HG02840 (cell line): ENCODE results near the gene CHRNA4.

Source experiments
- ATAC-seq: cut with Tn5 transposase; IDR thresholded peaks from one replicate; pipeline ENCODE4 v1.9.1; 2021; ENCODE audit warnings: mild to moderate bottlenecking, moderate library complexity, moderate number of reproducible peaks; ENCODE audit not compliant: unreplicated experiment, low FRiP score

CHRNA4 gene

GRCh38 chr20:63325554-63326313 is 35.4 kb downstream of the CHRNA4 start:
- no peak for ATAC-seq

- no peak for ATAC-seq
Observed at GRCh38 chr20:63325021-63325471, 36.1 kb downstream of the CHRNA4 start.

- no peak for ATAC-seq
Observed at GRCh38 chr20:63323357-63323981, 37.7 kb downstream of the CHRNA4 start.

GRCh38 chr20:63322933-63323273 is 38.2 kb downstream of the CHRNA4 start:
- ATAC-seq, result no peak

GRCh38 chr20:63322146-63322932 is 38.8 kb downstream of the CHRNA4 start:
- ATAC-seq, result no peak

GRCh38 chr20:63321148-63321831 is 39.9 kb downstream of the CHRNA4 start:
- no peak for ATAC-seq

GRCh38 chr20:63320616-63321147 is 40.5 kb downstream of the CHRNA4 start:
- no peak for ATAC-seq

GRCh38 chr20:63320041-63320511 is 41.1 kb downstream of the CHRNA4 start:
- ATAC-seq, result no peak

GRCh38 chr20:63319164-63320040 is 41.7 kb downstream of the CHRNA4 start:
- no peak for ATAC-seq

- ATAC-seq, result no peak
Observed at GRCh38 chr20:63318391-63319163, 42.6 kb downstream of the CHRNA4 start.

GRCh38 chr20:63317601-63318291 is 43.4 kb downstream of the CHRNA4 start:
- no peak for ATAC-seq

GRCh38 chr20:63317061-63317460 is 44.1 kb downstream of the CHRNA4 start:
- no peak for ATAC-seq

GRCh38 chr20:63316502-63316921 is 44.6 kb downstream of the CHRNA4 start:
- ATAC-seq, result no peak

- ATAC-seq, result no peak
Observed at GRCh38 chr20:63315731-63316491, 45.2 kb downstream of the CHRNA4 start.

- ATAC-seq, result no peak
Observed at GRCh38 chr20:63315240-63315689, 45.9 kb downstream of the CHRNA4 start.

- no peak for ATAC-seq
Observed at GRCh38 chr20:63314566-63315239, 46.4 kb downstream of the CHRNA4 start.

- ATAC-seq, result no peak
Observed at GRCh38 chr20:63314015-63314471, 47.1 kb downstream of the CHRNA4 start.
